Prostate gland (tissue), 2 donors: ENCODE results near the gene KDM4C. TPM values are rescaled to one million over a fixed set of nuclear protein-coding genes. Genes with fewer than 3 reads are reported as not detected.

Experiments used
- DNase-seq: peaks from one replicate; pipeline ENCODE4 v3.0.0-alpha.2; 2019; ENCODE audit warnings: low spot score
- H3K27ac ChIP-seq, 2 donors: fragments of 200-600 bp; sonication (generic); 2 replicates each; pipeline ENCODE4 v1.5.1; 2017 to 2019
- H3K27me3 ChIP-seq: fragments of 200-600 bp; sonication (generic); replicated peaks from 2 replicates; pipeline ENCODE4 v1.5.1; 2019; ENCODE audit not compliant: insufficient read depth
- H3K36me3 ChIP-seq, 2 donors: fragments of 200-600 bp; sonication (generic); 1 replicate in 1 of 2; 2 replicates in 1 of 2; pipeline versions ENCODE4 v1.5.1 to v1.8.1; 2017 to 2019
- H3K4me1 ChIP-seq: fragments of 200-600 bp; sonication (generic); replicated peaks from 2 replicates; pipeline ENCODE4 v1.5.1; 2019
- H3K4me3 ChIP-seq, 2 donors: fragments of 200-600 bp; sonication (generic); 2 replicates each; pipeline ENCODE4 v1.5.1; 2017 to 2019
- H3K9me3 ChIP-seq: fragments of 200-600 bp; sonication (generic); 2 replicates; pipeline ENCODE4 v1.5.1; 2017
- CTCF ChIP-seq, 4 experiments: fragments of 200-600 bp in 2 of 4; fragments of 450-650 bp in 2 of 4; sonication (generic) in 2 of 4; IDR thresholded peaks; 1 replicate in 3 of 4; 2 replicates in 1 of 4; pipeline ENCODE4 v1.5.1; 2016 to 2019; ENCODE audit warnings: antibody characterized with exemption in 4 of 4, mild to moderate bottlenecking in 2 of 4, moderate library complexity in 2 of 4
- POLR2A ChIP-seq: fragments of 450-650 bp; IDR thresholded peaks from one replicate; pipeline ENCODE4 v1.6.1; 2016; ENCODE audit warnings: antibody characterized with exemption, mild to moderate bottlenecking
- POLR2AphosphoS5 ChIP-seq: sonication (generic); formaldehyde crosslinking; IDR thresholded peaks from one replicate; pipeline ENCODE4 v1.6.1; 2017; ENCODE audit warnings: antibody characterized with exemption
- WGBS: methylation state at CpG from one replicate; pipeline ENCODE4 v1.1.5; 2018; 5-methylcytosine and 5-hydroxymethylcytosine counted together
- intact Hi-C: fragments of 100-400 bp; cut with DNase I; formaldehyde crosslinking; loops from one replicate; pipeline ENCODE4 v1.14.2; 2022
- total RNA-seq, 2 donors: library from RNA; depleted of rRNA; stranded (reverse); fragments of >200 nt; gene quantifications; one replicate each; pipeline ENCODE4 v1.1.0, GENCODE V29; 2016

KDM4C gene
- total RNA-seq, 2 donors from 2014 or later = 18.1 to 27.7 TPM

GRCh38 chr9:6869081-6869948 lies 111.5 kb downstream of the KDM4C start:
- Histone ChIP-seq H3K9me3 (no peaks in the 10 kb centered on the region), H3K36me3 (no peaks in the 10 kb centered on the region), H3K4me1 (no peaks in the 10 kb centered on the region), H3K27me3 (no peaks in the 10 kb centered on the region), H3K27ac (no peak overlapping the region), H3K4me3 (no peak overlapping the region)
- WGBS = 90% methylated on average over 5 of the region's 5 CpGs
- TF ChIP-seq CTCF (IDR thresholded peaks at IDR 0.05) (no peak), POLR2A (no peak), POLR2AphosphoS5 (no peak)
- DNase-seq = no peak
- intact Hi-C loops = no loop called here

GRCh38 chr9:6870149-6870548 lies 112.4 kb downstream of the KDM4C start:
- no peak overlapping the region for H3K4me3 ChIP-seq
- H3K36me3 ChIP-seq = no peaks in the 10 kb centered on the region
- no peaks in the 10 kb centered on the region for H3K27me3 ChIP-seq
- no peak for TF ChIP-seq POLR2AphosphoS5
- no peak for TF ChIP-seq POLR2A
- no peak for TF ChIP-seq CTCF (IDR thresholded peaks at IDR 0.05)
- no peak overlapping the region for H3K27ac ChIP-seq
- intact Hi-C loops = no loop called here
- WGBS = 86% methylated on average over 1 of the region's 1 CpG
- H3K9me3 ChIP-seq = no peaks in the 10 kb centered on the region
- DNase-seq = no peak
- H3K4me1 ChIP-seq = no peaks in the 10 kb centered on the region

- TF ChIP-seq POLR2AphosphoS5 (no peak), CTCF (IDR thresholded peaks at IDR 0.05) (no peak), POLR2A (no peak)
- intact Hi-C loops = no loop called here
- Histone ChIP-seq H3K4me3 (no peak overlapping the region), H3K36me3 (no peaks in the 10 kb centered on the region), H3K27ac (no peak overlapping the region), H3K27me3 (no peaks in the 10 kb centered on the region), H3K9me3 (no peaks in the 10 kb centered on the region), H3K4me1 (no peaks in the 10 kb centered on the region)
- DNase-seq = no peak
- 84% methylated on average over 7 of the region's 7 CpGs for WGBS
Observed at GRCh38 chr9:6870650-6871477, 113.1 kb downstream of the KDM4C start.

- Histone ChIP-seq H3K36me3 (no peaks in the 10 kb centered on the region), H3K27ac (no peak overlapping the region), H3K27me3 (no peaks in the 10 kb centered on the region), H3K9me3 (no peaks in the 10 kb centered on the region), H3K4me1 (no peaks in the 10 kb centered on the region), H3K4me3 (no peak overlapping the region)
- no peak for DNase-seq
- 55% methylated on average over 7 of the region's 7 CpGs for WGBS
- TF ChIP-seq CTCF (IDR thresholded peaks at IDR 0.05) = no peak
- TF ChIP-seq POLR2AphosphoS5 = no peak
- TF ChIP-seq POLR2A = no peak
- intact Hi-C loops = no loop called here
Observed at GRCh38 chr9:6873857-6874256, 116.1 kb downstream of the KDM4C start.
